ENCODE results near the gene PTPN4. TPM values are rescaled to one million over a fixed set of nuclear protein-coding genes. Genes with fewer than 3 reads are reported as not detected.

Gene PTPN4
- total and polyA plus RNA-seq, 2 of the 8 experiments (the other 6 are each of a cell fraction or from before 2014, with no cell fraction given) = 28.5 to 105 TPM

DNA sequence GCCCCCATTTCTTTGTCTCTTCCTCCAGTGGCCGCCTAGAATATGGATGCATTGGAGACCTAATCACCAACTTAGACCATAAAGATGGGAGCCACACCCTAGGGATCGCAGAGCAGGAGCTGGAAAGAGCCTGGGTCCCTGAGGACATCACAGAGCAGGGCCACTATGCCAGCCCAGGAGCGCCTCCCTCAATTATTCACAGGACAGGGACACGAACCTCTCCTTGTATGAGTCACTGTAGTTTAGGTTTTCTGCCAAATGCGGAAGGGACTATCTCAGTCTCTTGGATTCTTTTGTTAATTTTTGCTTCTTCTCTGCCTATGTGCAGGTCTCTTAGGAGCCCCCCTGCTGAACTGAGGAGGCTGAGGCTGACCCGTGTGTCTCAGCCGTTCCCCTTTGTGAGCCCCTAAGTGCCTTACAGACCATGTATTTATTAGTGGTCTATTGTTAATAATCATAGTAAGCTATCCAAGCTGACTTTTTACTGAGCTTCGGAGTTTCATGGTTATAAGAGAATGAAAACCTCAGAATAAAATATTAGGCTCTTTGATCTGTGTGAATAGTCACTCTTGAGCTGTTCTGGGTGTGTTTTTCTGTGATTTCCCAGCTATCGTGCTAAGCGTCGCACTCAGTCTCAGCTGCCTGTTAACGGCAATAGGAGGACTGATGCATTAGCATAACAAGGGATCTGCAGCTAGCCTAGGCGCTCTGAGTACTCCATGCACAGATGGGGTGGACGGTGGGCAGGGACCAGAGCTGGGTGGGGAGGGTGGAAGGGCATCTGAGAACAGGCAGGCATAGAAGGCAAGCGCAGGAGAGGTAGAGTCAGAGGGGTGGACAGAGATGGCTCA is 12.7 kb upstream of the PTPN4 start:
- FAIRE-seq (no peak), DNase-seq (ENCODE audit: low read depth in 1 of 2, low spot score in 2 of 2) (peak in 1 of 2 experiments; percentile 45)
- Histone ChIP-seq H3K23me2 (ENCODE audit: low read depth, low read length) (no peaks in the 10 kb centered on the region), H2BK5ac (ENCODE audit: low read depth, low read length) (no peak overlapping the region), H2BK15ac (ENCODE audit: low read length) (no peak overlapping the region; the same call in 1 of the 2 replicates), H4K91ac (replicated peaks; ENCODE audit: insufficient read length, low read length) (no peak overlapping the region), H2BK12ac (ENCODE audit: low read depth, low read length) (no peak overlapping the region), H2AFZ (ENCODE audit: low read length) (peak overlapping the region; percentile 61; the same call in 1 of the 2 replicates), H2AK5ac (ENCODE audit: low read depth, low read length) (no peak overlapping the region), H4K5ac (ENCODE audit: insufficient read length, low read depth, low read length) (no peak overlapping the region), H2BK20ac (ENCODE audit: low read length) (no peak overlapping the region), H4K8ac (ENCODE audit: extremely low read depth, insufficient read depth, low read length) (no peak overlapping the region), H3K23ac (ENCODE audit: insufficient read length) (no peak overlapping the region), H3K4me2 (ENCODE audit: insufficient read depth in 1 of 2, low read depth in 2 of 2, low read length in 2 of 2) (no peak overlapping the region; a peak in 1 of 4 replicates), H3K27ac (ENCODE audit: low read depth, low read length) (no peak overlapping the region), H3K56ac (replicated peaks; ENCODE audit: insufficient read length, low read depth, low read length) (no peak overlapping the region), H3K27me3 (replicated peaks in 1 of 4; ENCODE audit: control insufficient read depth in 3 of 4, extremely low read depth in 1 of 4, insufficient read depth in 3 of 4, low read length in 3 of 4) (no peaks in the 10 kb centered on the region), H3K18ac (ENCODE audit: extremely low read depth, low read length) (no peak overlapping the region), H3K79me1 (ENCODE audit: low read depth, low read length) (no peaks in the 10 kb centered on the region), H2BK120ac (replicated peaks; ENCODE audit: low read depth, low read length) (no peak overlapping the region), H3K9ac (replicated peaks in 1 of 4; ENCODE audit: extremely low read depth in 1 of 4, low read depth in 3 of 4, low read length in 3 of 4) (no peak overlapping the region), H3K9me3 (ENCODE audit: insufficient read depth in 2 of 2, low read depth in 1 of 2, low read length in 1 of 2) (no peaks in the 10 kb centered on the region), H3K36me3 (ENCODE audit: control insufficient read depth in 2 of 4, insufficient read depth in 4 of 4, low read length in 3 of 4) (no peaks in the 10 kb centered on the region), H3K4ac (replicated peaks; ENCODE audit: insufficient read length, low read depth, low read length) (no peak overlapping the region), H4K20me1 (replicated peaks in 1 of 2; ENCODE audit: control insufficient read depth in 1 of 2, insufficient read depth in 2 of 2, low read length in 2 of 2) (no peaks in the 10 kb centered on the region), H3K14ac (ENCODE audit: insufficient read length) (no peak overlapping the region), H3K4me1 (replicated peaks in 1 of 4; ENCODE audit: control insufficient read depth in 3 of 4, insufficient read depth in 4 of 4, low read length in 3 of 4) (peaks cover 0 to 12% (median 4%) of the 10 kb centered on the region in 4 experiments; a peak in 6 of 7 replicates), H3K4me3 (ENCODE audit: extremely low read depth in 1 of 4, insufficient read depth in 2 of 4, low read depth in 3 of 4, low read length in 4 of 4) (no peak overlapping the region), H3K79me2 (ENCODE audit: control insufficient read depth in 1 of 2, insufficient read depth in 2 of 2, low read length in 2 of 2) (no peaks in the 10 kb centered on the region)
- CTCF ChIA-PET (ENCODE audit: partially characterized antibody) = interaction anchor here (1.1 to 1.6 kb wide), 7 partner anchors 9 to 427 kb away, joined by 3 to 4 read pairs (median 3); no protein-coding TSS in a partner anchor
- POLR2A ChIA-PET (ENCODE audit: partially characterized antibody) = interaction anchor here (0.9 to 1.3 kb wide), 3 partner anchors 12 to 44 kb away, joined by 3 read pairs; partner anchors contain the start of gene PTPN4
- 69% methylated on average over 15 of the region's 15 CpGs; no CpG with 5 or more reads in 1 of the 2 experiments for WGBS, 2 experiments (ENCODE audit: extremely low coverage in 1 of 2, insufficient coverage in 1 of 2, insufficient read length in 1 of 2, insufficient replicate concordance in 2 of 2, low coverage in 1 of 2, low lambda C conversion rate in 2 of 2, missing lambda C conversion rate in 1 of 2)
- TF ChIP-seq RFX5 (IDR thresholded peaks at IDR 0.05; ENCODE audit: borderline replicate concordance, low read depth, low read length) = no peak
- TF ChIP-seq ZNF274 (IDR thresholded peaks at IDR 0.05; ENCODE audit: borderline replicate concordance, extremely low read depth, low read length) = no peak
- TF ChIP-seq ATF3 (IDR thresholded peaks at IDR 0.05; ENCODE audit: insufficient read depth, low read depth, low read length) = no peak
- no peak for TF ChIP-seq CEBPB (IDR thresholded peaks at IDR 0.05; ENCODE audit: low read depth, low read length)
- no peak for TF ChIP-seq SP1 (IDR thresholded peaks at IDR 0.05; ENCODE audit: low read depth, low read length)

Measured in H1 (cell line).